Head of caudate nucleus (tissue), 42 donors: ENCODE results near the gene SSC4D.
A peak's percentile ranks its signal among the peaks of the same experiment; 100 is the strongest.
"Not testable (repeated sequence)": the region's sequence is repeated elsewhere in the genome, so short reads cannot be mapped to it uniquely, and the experiment has no call there.

Source experiments
- DNase-seq, 42 donors: peaks; one replicate each; pipeline versions ENCODE4 v3.0.0 to v3.0.0-alpha.2; 2020 to 2021; ENCODE audit warnings: mixed read lengths in 7 of 42
- intact Hi-C: fragments of 100-400 bp; cut with DNase I; formaldehyde crosslinking; loops from one replicate; pipeline ENCODE4 v1.15.0; 2022

The SSC4D gene

DNA sequence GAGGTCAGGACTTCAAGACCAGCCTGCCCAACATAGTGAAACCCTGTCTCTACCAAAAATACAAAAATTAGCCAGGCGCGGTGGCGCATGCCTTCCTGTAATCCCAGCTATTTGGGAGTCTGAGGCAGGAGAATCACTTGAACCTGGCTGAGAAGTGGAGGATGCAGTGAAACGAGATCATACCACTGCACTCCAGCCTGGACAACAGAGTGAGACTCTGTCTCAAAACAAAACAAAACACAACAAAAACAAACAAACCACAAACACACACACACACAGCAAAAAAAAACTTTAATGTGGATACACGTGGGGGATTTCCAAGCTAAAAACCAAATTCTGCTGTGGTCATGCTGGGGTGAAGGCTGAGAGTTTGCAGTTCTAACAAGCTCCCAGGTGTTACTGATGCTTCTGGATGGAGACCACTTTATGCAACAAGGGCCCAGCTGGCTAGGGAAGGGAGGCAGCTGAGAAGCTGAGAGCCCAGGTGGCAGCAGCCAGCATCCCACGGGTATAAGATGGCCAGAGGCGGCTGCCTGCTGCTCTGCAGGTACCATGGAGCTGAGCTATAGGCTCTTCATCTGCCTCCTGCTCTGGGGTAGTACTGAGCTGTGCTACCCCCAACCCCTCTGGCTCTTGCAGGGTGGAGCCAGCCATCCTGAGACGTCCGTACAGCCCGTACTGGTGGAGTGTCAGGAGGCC, 15.1 kb upstream of the SSC4D start, which contains the start of gene ZP3:
ZP3 (plus strand) TSS at position 538 of the 699 bp plus-strand sequence; CDS start at position 553, 15 bp downstream.
- intact Hi-C loops, result no loop called here
- DNase-seq, result no peak

DNA sequence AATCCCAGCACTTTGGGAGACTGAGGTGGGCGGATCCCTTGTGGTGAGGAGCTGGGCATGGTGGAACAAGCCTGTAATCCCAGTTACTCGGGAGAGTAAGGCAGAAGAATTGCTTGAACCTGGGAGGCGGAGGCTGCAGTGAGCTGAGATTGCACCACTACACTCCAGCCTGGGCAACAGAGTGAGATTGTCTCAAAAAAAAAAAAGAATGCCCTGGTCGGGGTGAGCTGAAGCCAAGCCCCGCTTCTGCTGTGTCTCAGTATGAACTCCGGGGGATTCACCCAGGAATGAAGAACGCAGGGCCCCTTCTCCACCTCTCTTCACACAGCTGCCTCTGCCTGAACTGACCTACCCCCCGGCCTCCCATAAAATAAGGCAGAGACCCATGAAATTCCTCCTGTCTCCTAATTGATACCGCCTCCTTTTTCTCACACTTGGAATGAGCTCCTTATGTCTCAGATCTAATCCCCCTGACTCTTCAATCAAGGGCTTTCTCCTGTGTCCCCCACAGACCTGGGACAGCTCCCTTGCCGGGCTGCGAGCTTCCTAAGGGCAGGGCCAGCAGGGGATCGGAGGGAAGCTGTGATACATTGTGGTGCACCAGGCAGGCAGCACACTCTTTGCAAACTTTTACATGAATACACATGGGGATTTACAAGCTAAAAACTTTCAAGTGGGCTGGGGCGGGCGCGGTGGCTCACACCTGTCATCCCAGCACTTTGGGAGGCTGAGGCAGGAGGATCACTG, 14.3 kb upstream of the SSC4D start:
- intact Hi-C loops, result no loop called here

DNA sequence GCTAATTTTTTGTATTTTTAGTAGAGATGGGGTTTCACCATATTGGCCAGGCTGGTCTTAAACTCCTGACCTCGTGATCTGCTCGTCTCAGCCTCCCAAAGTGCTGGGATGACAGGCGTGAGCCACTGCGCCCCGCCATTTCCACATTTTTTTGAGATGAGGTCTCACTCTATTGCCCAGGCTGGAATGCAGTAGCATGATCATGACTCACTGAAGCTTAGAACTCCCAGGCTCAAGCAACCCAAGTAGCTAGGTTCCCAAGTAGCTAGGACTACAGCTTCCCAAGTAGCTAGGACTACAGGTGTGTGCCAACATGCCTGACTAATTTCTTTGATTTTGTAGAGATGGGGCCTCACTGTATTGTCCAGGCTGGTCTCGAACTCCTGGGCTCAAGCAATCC, 11.6 kb upstream of the SSC4D start:
- intact Hi-C loops, DNase-seq: not testable (repeated sequence)

More for the DNA sequence above, 14.3 kb upstream of the SSC4D start:
- DNase-seq, result no peak

GRCh38 chr7:76417654-76418310, 8.3 kb upstream of the SSC4D start:
- DNase-seq, intact Hi-C loops: not testable (repeated sequence)

DNA sequence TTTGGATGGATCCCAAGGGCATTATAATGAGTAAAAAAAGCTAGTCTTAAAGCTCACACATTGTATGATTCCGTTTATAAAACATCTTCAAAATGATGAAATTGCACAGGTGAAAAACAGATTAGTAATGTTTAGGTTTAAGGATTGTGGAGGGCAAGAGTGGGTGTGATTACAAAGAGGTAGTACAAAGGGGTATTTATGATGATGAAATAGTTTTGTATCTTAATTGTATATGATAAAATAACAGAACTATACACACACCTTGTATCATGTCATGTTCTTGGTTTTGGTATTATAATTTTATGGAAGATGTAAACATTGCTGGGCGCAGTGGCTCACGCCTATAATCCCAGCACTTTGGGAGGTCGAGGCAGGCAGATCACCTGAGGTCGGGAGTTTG, 2.8 kb upstream of the SSC4D start:
- intact Hi-C loops, result no loop called here
- DNase-seq, result no peak

- intact Hi-C loops, result no loop called here
- DNase-seq, result no peak
Observed at GRCh38 chr7:76411626-76412025, 2.1 kb upstream of the SSC4D start.

GRCh38 chr7:76408121-76408560, 1.4 kb downstream of the SSC4D start:
- intact Hi-C loops, result no loop called here
- DNase-seq, result no peak

GRCh38 chr7:76407718-76408117, 1.8 kb downstream of the SSC4D start:
- intact Hi-C loops, result no loop called here
- DNase-seq, result no peak

- intact Hi-C loops, result no loop called here
- no peak for DNase-seq
Observed at GRCh38 chr7:76405738-76406137, 3.8 kb downstream of the SSC4D start.

GRCh38 chr7:76403780-76404494, 5.6 kb downstream of the SSC4D start:
- intact Hi-C loops, result no loop called here
- DNase-seq, result peak in 3 of 42 donors; percentile 25 to 53 (median 36)

- intact Hi-C loops, DNase-seq: not testable (repeated sequence)
Observed at GRCh38 chr7:76403097-76403496, 6.4 kb downstream of the SSC4D start.

DNA sequence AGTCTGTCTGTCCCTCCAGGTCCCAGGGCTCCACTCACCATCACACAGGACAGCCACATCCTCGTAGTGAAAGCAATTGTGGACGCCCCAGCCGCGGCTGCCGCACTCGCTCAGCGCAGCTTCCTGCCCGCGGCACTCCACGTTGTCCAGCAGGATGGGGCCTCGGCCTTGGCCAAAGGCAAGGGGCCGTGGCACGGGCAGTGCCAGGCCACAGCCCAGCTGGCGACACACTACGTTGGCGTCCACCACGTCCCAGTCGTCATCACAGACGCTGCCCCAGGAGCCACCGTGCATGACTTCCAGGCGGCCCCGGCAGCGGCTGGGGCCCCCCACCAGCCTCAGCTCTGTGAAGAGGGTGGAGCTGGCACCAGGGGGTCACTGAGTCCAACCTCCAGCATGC, 9.2 kb downstream of the SSC4D start:
- DNase-seq, result no peak
- intact Hi-C loops, result no loop called here

GRCh38 chr7:76397409-76398183, 11.9 kb downstream of the SSC4D start:
- intact Hi-C loops, result no loop called here
- peak; percentile 62 to 92 (median 83) for DNase-seq

GRCh38 chr7:76396864-76397263, 12.6 kb downstream of the SSC4D start:
- DNase-seq, result no peak

DNA sequence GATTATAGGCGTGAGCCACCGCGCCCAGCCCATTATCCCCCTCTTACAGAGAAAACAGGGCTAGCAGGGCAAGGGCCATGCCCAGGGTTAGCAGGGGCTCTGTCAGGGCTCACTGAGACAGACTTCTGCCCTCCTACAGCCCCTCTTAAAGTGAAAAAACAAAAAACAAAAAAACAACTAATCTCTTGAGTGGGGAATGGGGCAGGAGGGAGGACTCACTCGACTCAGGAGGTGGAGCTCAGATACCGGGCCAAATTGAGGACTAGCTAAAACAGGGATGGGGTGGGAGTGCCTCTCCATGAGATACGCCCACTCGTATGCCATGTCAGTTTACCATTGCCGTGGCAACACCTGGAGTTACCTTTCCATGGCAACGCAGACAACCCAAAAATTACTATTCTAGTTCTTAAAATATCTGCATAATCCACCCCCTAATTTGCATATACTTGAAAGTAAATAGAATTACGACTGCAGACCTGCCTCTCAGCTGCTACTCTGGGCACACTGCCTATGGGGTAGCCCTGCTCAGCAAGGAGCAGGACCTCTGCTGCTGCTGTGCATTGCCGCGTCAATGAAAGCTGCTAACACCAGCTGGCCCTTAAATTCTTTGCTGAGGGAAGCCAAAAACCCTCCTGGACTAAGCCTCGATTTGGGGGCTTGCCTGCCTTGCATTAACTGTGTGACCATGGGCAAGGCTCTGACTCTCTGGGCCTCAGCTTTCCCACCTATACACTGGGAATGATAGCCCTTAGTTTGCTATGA, 13.4 kb downstream of the SSC4D start:
- peak; percentile 27 to 97 (median 78) for DNase-seq
- intact Hi-C loops, result no loop called here

More at GRCh38 chr7:76396864-76397263, 12.6 kb downstream of the SSC4D start:
- intact Hi-C loops, result no loop called here

DNA sequence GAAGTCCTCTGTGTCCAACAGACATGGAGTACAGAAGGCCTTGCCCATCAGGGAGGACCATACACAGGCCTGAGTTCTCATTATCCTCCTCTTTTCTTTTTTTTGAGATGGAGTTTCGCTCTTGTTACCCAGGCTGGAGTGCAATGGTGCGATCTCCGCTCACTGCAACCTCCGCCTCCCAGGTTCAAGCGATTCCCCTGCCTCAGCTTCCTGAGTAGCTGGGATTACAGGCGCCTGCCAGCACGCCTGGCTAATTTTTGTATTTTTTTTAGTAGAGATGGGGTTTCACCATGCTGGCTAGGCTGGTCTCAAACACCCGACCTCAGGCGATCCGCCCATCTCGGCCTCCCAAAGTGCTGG, 13.9 kb downstream of the SSC4D start:
- DNase-seq, intact Hi-C loops: not testable (repeated sequence)

DNA sequence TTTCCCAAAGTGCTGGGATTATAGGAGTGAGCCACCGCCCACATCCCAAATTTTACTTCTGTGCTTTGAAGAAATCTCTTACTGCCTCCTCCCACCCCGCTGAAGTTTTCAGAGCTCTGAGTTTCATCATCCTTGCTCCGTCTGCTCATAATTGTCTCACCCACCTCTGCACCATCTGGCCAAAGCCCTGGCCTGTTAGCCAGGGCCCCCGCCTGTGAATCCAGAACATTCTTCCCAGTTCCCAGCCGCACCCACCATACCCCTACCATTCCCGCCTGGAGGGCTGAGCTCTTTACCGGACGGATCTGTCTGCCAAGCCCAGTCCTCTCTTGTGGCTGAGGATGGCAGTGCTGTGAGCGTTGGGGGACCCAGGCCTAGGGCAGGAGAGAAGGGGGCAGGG, 14.5 kb downstream of the SSC4D start:
- DNase-seq, result peak in 21 of 42 donors; percentile 20 to 78 (median 47)
- intact Hi-C loops, result no loop called here
